H1 (cell line): ENCODE data around the gene STIMATE. TPM values are rescaled to one million over a fixed set of nuclear protein-coding genes. Genes with fewer than 3 reads are reported as not detected.

Source experiments
- CTCF ChIA-PET: fragments of 300-600 bp; sonication (Branson Sonifier 250); formaldehyde crosslinking; loops from one replicate; lab custom pipeline; 2021; ENCODE audit not compliant: partially characterized antibody; lab: Charles Lee
- POLR2A ChIA-PET: fragments of 300-600 bp; sonication (Branson Sonifier 250); formaldehyde crosslinking; loops from one replicate; lab custom pipeline; 2021; ENCODE audit warnings: inconsistent platforms; ENCODE audit not compliant: partially characterized antibody; lab: Charles Lee
- DNase-seq, 2 experiments: peaks; one replicate each; pipeline versions ENCODE4 v3.0.0 to v3.0.0-alpha.2; 2010 to 2022; ENCODE audit warnings: low spot score in 2 of 2, low read depth in 1 of 2, mixed read lengths in 1 of 2
- FAIRE-seq: peaks from 2 replicates; lab custom pipeline; 2011; peaks lifted over from hg19 to GRCh38; lab: Jason Lieb, UNC
- H2AFZ ChIP-seq: 2 replicates; pipeline ENCODE4 v1.8.1; 2012; ENCODE audit warnings: low read length, inconsistent platforms
- H2AK5ac ChIP-seq: 2 replicates; pipeline ENCODE4 v1.6.1; 2013; ENCODE audit warnings: low read depth, low read length
- H2BK120ac ChIP-seq: replicated peaks from 2 replicates; pipeline ENCODE3; 2013; ENCODE audit warnings: low read depth, low read length, inconsistent platforms
- H2BK12ac ChIP-seq: 2 replicates; pipeline ENCODE4 v1.6.1; 2013; ENCODE audit warnings: low read depth, low read length
- H2BK15ac ChIP-seq: 2 replicates; pipeline ENCODE4 v1.6.1; 2013; ENCODE audit warnings: low read length
- H2BK20ac ChIP-seq: 2 replicates; pipeline ENCODE4 v1.6.1; 2013; ENCODE audit warnings: low read length
- H2BK5ac ChIP-seq: 2 replicates; pipeline ENCODE4 v1.6.1; 2013; ENCODE audit warnings: low read depth, low read length
- H3K14ac ChIP-seq: 2 replicates; pipeline ENCODE4 v1.6.1; 2013; ENCODE audit warnings: inconsistent platforms; ENCODE audit not compliant: insufficient read length
- H3K18ac ChIP-seq: 2 replicates; pipeline ENCODE4 v1.6.1; 2013; ENCODE audit warnings: low read length; ENCODE audit errors: extremely low read depth
- H3K23ac ChIP-seq: 2 replicates; pipeline ENCODE4 v1.6.1; 2013; ENCODE audit warnings: inconsistent platforms; ENCODE audit not compliant: insufficient read length
- H3K23me2 ChIP-seq: 2 replicates; pipeline ENCODE4 v1.6.1; 2013; ENCODE audit warnings: low read depth, low read length
- H3K27ac ChIP-seq: 2 replicates; pipeline ENCODE4 v1.6.1; 2011; ENCODE audit warnings: low read depth, low read length, inconsistent platforms
- H3K27me3 ChIP-seq, 4 experiments: replicated peaks in 1 of 4; 1 replicate in 1 of 4; 2 replicates in 3 of 4; pipeline versions ENCODE4 v1.6.1 to v1.8.1; 2011 to 2013; ENCODE audit warnings: low read length in 3 of 4, mild to moderate bottlenecking in 3 of 4, inconsistent platforms in 2 of 4, mixed read lengths in 2 of 4, moderate library complexity in 1 of 4; ENCODE audit not compliant: control insufficient read depth in 3 of 4, insufficient read depth in 3 of 4; ENCODE audit errors: extremely low read depth in 1 of 4
- H3K36me3 ChIP-seq, 4 experiments: 2 replicates each; pipeline versions ENCODE4 v1.6.1 to v1.8.1; 2011 to 2013; ENCODE audit warnings: mild to moderate bottlenecking in 4 of 4, low read length in 3 of 4, moderate library complexity in 2 of 4, control low read depth in 1 of 4, inconsistent platforms in 1 of 4; ENCODE audit not compliant: insufficient read depth in 4 of 4, control insufficient read depth in 2 of 4
- H3K4ac ChIP-seq: replicated peaks from 2 replicates; pipeline ENCODE3; 2013; ENCODE audit warnings: low read length, low read depth, mixed read lengths, inconsistent platforms; ENCODE audit not compliant: insufficient read length
- H3K4me1 ChIP-seq, 4 experiments: replicated peaks in 1 of 4; 1 replicate in 1 of 4; 2 replicates in 3 of 4; pipeline versions ENCODE4 v1.6.1 to v1.8.1; 2011 to 2013; ENCODE audit warnings: low read length in 3 of 4, inconsistent platforms in 2 of 4, mixed read lengths in 1 of 4; ENCODE audit not compliant: insufficient read depth in 4 of 4, control insufficient read depth in 3 of 4
- H3K4me2 ChIP-seq, 2 experiments: 2 replicates each; pipeline versions ENCODE4 v1.6.1 to v1.8.1; 2011 to 2013; ENCODE audit warnings: low read depth in 2 of 2, low read length in 2 of 2, control low read depth in 1 of 2, inconsistent platforms in 1 of 2, mild to moderate bottlenecking in 1 of 2; ENCODE audit not compliant: insufficient read depth in 1 of 2
- H3K4me3 ChIP-seq, 4 experiments: fragments of 200-600, 300-600 bp in 1 of 4; sonication (generic), shearing (Covaris generic), sonication (Bioruptor Twin) in 1 of 4; 2 replicates each; pipeline versions ENCODE4 v1.5.1 to v1.8.1; 2011 to 2016; ENCODE audit warnings: low read length in 4 of 4, low read depth in 3 of 4, control low read depth in 2 of 4, inconsistent platforms in 2 of 4, mild to moderate bottlenecking in 2 of 4, mixed read lengths in 1 of 4, moderate library complexity in 1 of 4; ENCODE audit not compliant: insufficient read depth in 2 of 4; ENCODE audit errors: extremely low read depth in 1 of 4
- H3K56ac ChIP-seq: replicated peaks from 2 replicates; pipeline ENCODE3; 2013; ENCODE audit warnings: low read depth, mild to moderate bottlenecking, mixed read lengths, low read length, inconsistent platforms; ENCODE audit not compliant: insufficient read length
- H3K79me1 ChIP-seq: 2 replicates; pipeline ENCODE4 v1.6.1; 2013; ENCODE audit warnings: low read depth, low read length, control low read depth
- H3K79me2 ChIP-seq, 2 experiments: 2 replicates each; pipeline versions ENCODE4 v1.6.1 to v1.8.1; 2012 to 2013; ENCODE audit warnings: low read length in 2 of 2, mild to moderate bottlenecking in 2 of 2, inconsistent platforms in 1 of 2; ENCODE audit not compliant: insufficient read depth in 2 of 2, control insufficient read depth in 1 of 2
- H3K9ac ChIP-seq, 4 experiments: replicated peaks in 1 of 4; 1 replicate in 1 of 4; 2 replicates in 3 of 4; pipeline versions ENCODE4 v1.6.1 to v1.8.1; 2011 to 2013; ENCODE audit warnings: low read depth in 3 of 4, low read length in 3 of 4, control low read depth in 2 of 4, mild to moderate bottlenecking in 2 of 4, moderate library complexity in 2 of 4, inconsistent platforms in 1 of 4; ENCODE audit errors: extremely low read depth in 1 of 4
- H3K9me3 ChIP-seq, 2 experiments: 2 replicates each; pipeline versions ENCODE4 v1.6.1 to v1.8.1; 2012 to 2013; ENCODE audit warnings: mild to moderate bottlenecking in 2 of 2, moderate library complexity in 2 of 2, control low read depth in 1 of 2, inconsistent platforms in 1 of 2, low read depth in 1 of 2, low read length in 1 of 2, mixed read lengths in 1 of 2; ENCODE audit not compliant: insufficient read depth in 2 of 2
- H4K20me1 ChIP-seq, 2 experiments: replicated peaks in 1 of 2; 2 replicates each; pipeline versions ENCODE3 to v1.8.1; 2011 to 2013; ENCODE audit warnings: inconsistent platforms in 2 of 2, low read length in 2 of 2, mild to moderate bottlenecking in 1 of 2; ENCODE audit not compliant: insufficient read depth in 2 of 2, control insufficient read depth in 1 of 2
- H4K5ac ChIP-seq: 2 replicates; pipeline ENCODE4 v1.6.1; 2013; ENCODE audit warnings: low read length, low read depth, mixed read lengths, inconsistent platforms; ENCODE audit not compliant: insufficient read length
- H4K8ac ChIP-seq: 2 replicates; pipeline ENCODE4 v1.8.0; 2013; ENCODE audit warnings: mild to moderate bottlenecking, moderate library complexity, low read length, inconsistent platforms; ENCODE audit not compliant: insufficient read depth; ENCODE audit errors: extremely low read depth
- H4K91ac ChIP-seq: replicated peaks from 2 replicates; pipeline ENCODE3; 2013; ENCODE audit warnings: low read length, mixed read lengths, inconsistent platforms; ENCODE audit not compliant: insufficient read length
- ATF2 ChIP-seq: IDR thresholded peaks from 2 replicates; pipeline ENCODE4 v1.6.1; 2012; ENCODE audit warnings: low read length, inconsistent platforms
- BRCA1 ChIP-seq: IDR thresholded peaks from 2 replicates; pipeline ENCODE4 v1.6.1; 2012; ENCODE audit warnings: low read depth, low read length, improper control_type of control experiment
- CHD2 ChIP-seq: IDR thresholded peaks from 2 replicates; pipeline ENCODE4 v1.6.1; 2012; ENCODE audit warnings: low read length, improper control_type of control experiment
- GABPA ChIP-seq: IDR thresholded peaks from 2 replicates; pipeline ENCODE4 v1.6.1; 2011; ENCODE audit warnings: mild to moderate bottlenecking, low read length, moderate library complexity, borderline replicate concordance; ENCODE audit not compliant: insufficient read depth
- HDAC6 ChIP-seq: IDR thresholded peaks from one replicate; pipeline ENCODE4 v1.7.1; 2012; ENCODE audit warnings: low read depth, mild to moderate bottlenecking, inconsistent platforms, low read length, moderate library complexity
- SIX5 ChIP-seq: IDR thresholded peaks from 2 replicates; pipeline ENCODE4 v1.6.1; 2011; ENCODE audit warnings: mild to moderate bottlenecking, low read depth, low read length
- WGBS, 2 experiments: shearing (Covaris generic) in 1 of 2; methylation state at CpG; one replicate each; pipeline versions ENCODE4 v1.1.6 to v1.1.7; 2013 to 2015; ENCODE audit warnings: low lambda C conversion rate in 2 of 2, mixed read lengths in 2 of 2, inconsistent platforms in 1 of 2, low coverage in 1 of 2, missing lambda C conversion rate in 1 of 2; ENCODE audit not compliant: insufficient replicate concordance in 2 of 2, insufficient coverage in 1 of 2, insufficient read length in 1 of 2; ENCODE audit errors: extremely low coverage in 1 of 2, missing lambda C conversion rate in 1 of 2; 5-methylcytosine and 5-hydroxymethylcytosine counted together
- polyA plus RNA-seq, 7 experiments: library from polyadenylated mRNA; depleted of rRNA in 3 of 7; stranded (reverse) in 5 of 7; unstranded in 2 of 7; fragments of >200 nt in 5 of 7; fragments of 200-250 nt in 2 of 7; gene quantifications; 1 replicate in 5 of 7; 2 replicates in 1 of 7; 4 replicates in 1 of 7; pipeline versions ENCODE4 v1.2.1 to v1.2.3, GENCODE V29; 2011 to 2013; ENCODE audit warnings: missing spikeins in 2 of 7, mixed read lengths in 2 of 7
- total RNA-seq: library from RNA; stranded (reverse); fragmentation: NEBNext Ultra II Directional; extraction: Animal tissue kit (Norgen Biotek cat#: 25700); gene quantifications from 2 replicates; pipeline ENCODE4 v1.2.1, GENCODE V29; 2021

The STIMATE gene
- total and polyA plus RNA-seq, 2 of the 8 experiments (the other 6 are each of a cell fraction or from before 2014, with no cell fraction given) = 17.5 to 22.1 TPM

- H2BK5ac ChIP-seq = no peak overlapping the region
- H3K14ac ChIP-seq = no peak overlapping the region
- H3K36me3 ChIP-seq = no peaks in the 10 kb centered on the region
- peaks cover 0 to 2% of the 10 kb centered on the region in 2 experiments; a peak in 3 of 4 replicates for H3K9me3 ChIP-seq
- H4K8ac ChIP-seq = no peak overlapping the region; the same call in 1 of the 2 replicates
- H3K56ac ChIP-seq = no peak overlapping the region
- no peak overlapping the region for H4K5ac ChIP-seq
- H3K4me1 ChIP-seq = no peaks in the 10 kb centered on the region
- TF ChIP-seq SIX5 = no peak
- no peak for TF ChIP-seq CHD2
- no peak for TF ChIP-seq GABPA
- no peak for TF ChIP-seq BRCA1
- TF ChIP-seq HDAC6 = no peak
- no peak for TF ChIP-seq ATF2
- TF ChIP-seq, all 59 proteins: peak for 0
- Histone ChIP-seq H2BK20ac (no peak overlapping the region), H2AFZ (no peak overlapping the region), H3K23ac (no peak overlapping the region), H2BK120ac (no peak overlapping the region), H4K91ac (no peak overlapping the region), H4K20me1 (peaks cover 0 to 2% of the 10 kb centered on the region in 2 experiments), H3K4me3 (no peak overlapping the region), H3K9ac (no peak overlapping the region), H2BK12ac (no peak overlapping the region), H3K27me3 (no peaks in the 10 kb centered on the region), H3K18ac (no peak overlapping the region), H3K79me2 (no peaks in the 10 kb centered on the region; a peak in 1 of 4 replicates), H3K79me1 (peaks cover 3% of the 10 kb centered on the region; the same call in 1 of the 2 replicates), H3K4me2 (no peak overlapping the region), H3K4ac (no peak overlapping the region), H3K27ac (no peak overlapping the region), H2AK5ac (no peak overlapping the region), H3K23me2 (no peaks in the 10 kb centered on the region; the same call in 1 of the 2 replicates), H2BK15ac (no peak overlapping the region)
- DNase-seq = no peak
- ChIA-PET POLR2A (no interaction called here), CTCF (interaction anchor here (0.6 to 1.9 kb wide), 5 partner anchors 9 to 410 kb away, joined by 3 to 9 read pairs (median 6); no protein-coding TSS in a partner anchor)
- FAIRE-seq = no peak
- WGBS, 2 experiments = 90% methylated on average over 12 of the region's 12 CpGs; no CpG with 5 or more reads in 1 of the 2 experiments
Measured at GRCh38 chr3:52866427-52866826, 30.9 kb downstream of the STIMATE start.
